ENCODE results near the gene NUAK2.
"Not testable (repeated sequence)": the region's sequence is repeated elsewhere in the genome, so short reads cannot be mapped to it uniquely, and the experiment has no call there.

The NUAK2 gene

DNA sequence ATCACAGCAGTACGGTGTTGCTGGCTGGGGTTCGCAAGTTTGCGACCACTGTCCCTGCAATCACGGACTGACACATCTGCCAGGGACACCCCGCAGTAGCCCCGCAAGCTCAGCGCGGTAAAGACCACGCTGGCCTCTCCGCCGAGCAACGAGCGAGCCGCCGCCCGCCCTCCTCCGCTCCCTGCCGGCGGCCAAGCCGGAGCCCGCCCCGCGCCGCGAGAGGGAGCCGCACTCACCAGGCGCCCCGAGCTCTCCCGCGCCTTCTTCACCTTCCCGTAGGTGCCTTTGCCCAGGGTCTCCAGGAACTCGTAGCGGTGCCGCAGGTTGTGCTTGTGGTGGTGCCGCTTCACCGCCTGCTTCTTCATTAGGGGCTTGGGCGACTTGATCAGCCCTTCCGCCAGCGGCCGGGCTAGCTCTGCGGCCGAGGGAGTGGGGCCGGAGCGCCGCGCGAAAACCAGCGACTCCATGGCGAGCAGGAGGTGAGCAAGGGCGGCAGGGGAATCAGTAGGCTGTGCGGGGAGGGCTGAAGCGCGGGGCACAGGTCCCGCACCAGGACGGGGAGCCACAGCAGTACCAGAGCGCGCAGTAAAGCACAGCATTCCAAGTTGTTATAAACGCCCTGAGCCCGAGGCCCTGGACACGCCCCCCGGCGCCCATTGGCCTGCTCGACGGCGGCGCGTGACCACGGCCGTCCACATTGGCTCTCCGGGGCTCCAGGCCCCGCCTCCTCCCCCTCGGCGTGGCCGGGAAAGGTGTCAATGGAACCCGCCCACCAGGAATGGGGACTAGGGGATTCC lies at the start of gene NUAK2:
TSS of gene NUAK2 (minus strand) at position 584 of the 797 bp plus-strand sequence. CDS start at position 467, 117 bp downstream.
- DNase-seq (ENCODE audit: low read depth) = peak; percentile 82
- peak within 1 kb of the TSS; percentile 96 for H3K4me3 ChIP-seq (ENCODE audit: low read length)
- 0 out of 2 replicates have a peak, but pooled peaks have one; percentile 11 for TF ChIP-seq CTCF (conservative IDR thresholded peaks at IDR 0.05; ENCODE audit: low read length)

DNA sequence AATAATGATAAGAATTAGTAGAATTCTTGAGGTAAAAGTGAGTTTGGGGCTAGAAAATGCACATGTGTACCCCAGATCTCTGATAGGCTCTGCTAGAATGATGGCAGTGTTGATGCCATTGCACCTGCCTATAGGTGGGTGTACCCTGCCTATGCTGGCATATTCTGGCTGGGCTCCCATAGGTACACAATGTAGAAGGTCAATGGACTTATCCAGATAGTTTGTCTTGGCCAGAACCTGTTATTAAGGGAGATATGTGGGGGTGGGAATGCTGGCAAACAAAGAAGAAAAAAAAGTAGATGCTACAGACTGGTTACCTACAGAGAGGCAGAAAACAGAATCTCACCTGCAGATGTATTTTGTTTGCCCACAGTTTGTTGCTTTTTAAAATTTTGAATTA lies 49.2 kb upstream of the NUAK2 start:
- TF ChIP-seq CTCF (conservative IDR thresholded peaks at IDR 0.05; ENCODE audit: low read length) = no peak
- DNase-seq (ENCODE audit: low read depth) = no peak
- H3K4me3 ChIP-seq (ENCODE audit: low read length) = no peak overlapping the region

DNA sequence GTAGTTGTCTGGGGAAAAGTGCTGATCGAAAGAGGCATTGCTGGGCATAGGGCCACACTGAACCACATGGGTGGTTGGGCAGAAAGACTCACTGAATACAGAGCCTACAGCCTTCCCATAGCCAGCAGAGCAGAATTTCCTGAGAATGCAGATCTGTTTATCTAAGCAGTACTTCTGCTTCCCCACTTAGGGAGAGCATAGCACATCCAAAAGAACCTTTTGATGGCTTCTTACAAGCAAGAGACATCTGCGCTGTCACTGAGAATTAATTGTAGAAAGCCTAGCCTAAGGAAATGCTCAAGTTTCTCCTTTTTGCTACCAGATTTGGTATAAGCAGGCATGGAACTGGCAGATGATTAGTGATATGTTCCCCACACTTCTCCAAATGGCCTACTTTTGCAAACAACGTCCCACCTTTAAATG lies 48.2 kb upstream of the NUAK2 start:
- TF ChIP-seq CTCF (conservative IDR thresholded peaks at IDR 0.05; ENCODE audit: low read length) = no peak

GRCh38 chr1:205368478-205368877 lies 46.9 kb upstream of the NUAK2 start:
- no peak overlapping the region for H3K4me3 ChIP-seq (ENCODE audit: low read length)
- no peak for TF ChIP-seq CTCF (conservative IDR thresholded peaks at IDR 0.05; ENCODE audit: low read length)
- DNase-seq (ENCODE audit: low read depth) = no peak

More for the DNA sequence above, 48.2 kb upstream of the NUAK2 start:
- no peak for DNase-seq (ENCODE audit: low read depth)
- H3K4me3 ChIP-seq (ENCODE audit: low read length) = no peak overlapping the region

- DNase-seq (ENCODE audit: low read depth) = no peak
- H3K4me3 ChIP-seq (ENCODE audit: low read length) = no peak overlapping the region
- no peak for TF ChIP-seq CTCF (conservative IDR thresholded peaks at IDR 0.05; ENCODE audit: low read length)
Observed at GRCh38 chr1:205365945-205366463, 44.5 kb upstream of the NUAK2 start.

GRCh38 chr1:205365086-205365485 lies 43.5 kb upstream of the NUAK2 start:
- H3K4me3 ChIP-seq (ENCODE audit: low read length); DNase-seq (ENCODE audit: low read depth): not testable (repeated sequence)

DNA sequence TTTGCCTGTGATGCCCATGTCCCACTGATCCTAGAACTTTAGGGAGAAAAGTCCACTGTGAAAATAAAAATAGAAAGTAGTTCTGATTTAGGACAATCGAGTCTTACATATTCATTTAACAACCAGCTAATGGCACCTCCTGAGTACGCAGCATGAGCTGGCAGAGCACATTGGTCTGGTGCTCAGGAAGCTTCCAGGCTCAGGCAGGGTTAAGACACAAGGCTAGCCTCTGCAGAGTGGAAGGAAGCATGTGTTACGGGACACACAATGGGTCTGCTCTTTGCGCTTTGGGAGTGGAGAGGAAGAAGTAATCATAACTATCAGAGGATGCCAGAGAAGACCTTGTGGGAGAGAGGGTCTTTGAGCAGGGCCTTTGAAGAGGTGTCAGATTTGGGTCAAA lies 39.3 kb upstream of the NUAK2 start:
- no peak for TF ChIP-seq CTCF (conservative IDR thresholded peaks at IDR 0.05; ENCODE audit: low read length)
- H3K4me3 ChIP-seq (ENCODE audit: low read length) = no peak overlapping the region
- DNase-seq (ENCODE audit: low read depth) = no peak

Data from AG10803 (cell line).